H1 (cell line): Measurements from ENCODE around the gene FGF14. TPM values are rescaled to one million over a fixed set of nuclear protein-coding genes. Genes with fewer than 3 reads are reported as not detected.

Experiments used
- CTCF ChIA-PET: fragments of 300-600 bp; sonication (Branson Sonifier 250); formaldehyde crosslinking; loops from one replicate; lab custom pipeline; 2021; ENCODE audit not compliant: partially characterized antibody; lab: Charles Lee
- POLR2A ChIA-PET: fragments of 300-600 bp; sonication (Branson Sonifier 250); formaldehyde crosslinking; loops from one replicate; lab custom pipeline; 2021; ENCODE audit warnings: inconsistent platforms; ENCODE audit not compliant: partially characterized antibody; lab: Charles Lee
- DNase-seq, 2 experiments: peaks; one replicate each; pipeline versions ENCODE4 v3.0.0 to v3.0.0-alpha.2; 2010 to 2022; ENCODE audit warnings: low spot score in 2 of 2, low read depth in 1 of 2, mixed read lengths in 1 of 2
- FAIRE-seq: peaks from 2 replicates; lab custom pipeline; 2011; peaks lifted over from hg19 to GRCh38; lab: Jason Lieb, UNC
- H2AFZ ChIP-seq: 2 replicates; pipeline ENCODE4 v1.8.1; 2012; ENCODE audit warnings: low read length, inconsistent platforms
- H2AK5ac ChIP-seq: 2 replicates; pipeline ENCODE4 v1.6.1; 2013; ENCODE audit warnings: low read depth, low read length
- H2BK120ac ChIP-seq: replicated peaks from 2 replicates; pipeline ENCODE3; 2013; ENCODE audit warnings: low read depth, low read length, inconsistent platforms
- H2BK12ac ChIP-seq: 2 replicates; pipeline ENCODE4 v1.6.1; 2013; ENCODE audit warnings: low read depth, low read length
- H2BK15ac ChIP-seq: 2 replicates; pipeline ENCODE4 v1.6.1; 2013; ENCODE audit warnings: low read length
- H2BK20ac ChIP-seq: 2 replicates; pipeline ENCODE4 v1.6.1; 2013; ENCODE audit warnings: low read length
- H2BK5ac ChIP-seq: 2 replicates; pipeline ENCODE4 v1.6.1; 2013; ENCODE audit warnings: low read depth, low read length
- H3K14ac ChIP-seq: 2 replicates; pipeline ENCODE4 v1.6.1; 2013; ENCODE audit warnings: inconsistent platforms; ENCODE audit not compliant: insufficient read length
- H3K18ac ChIP-seq: 2 replicates; pipeline ENCODE4 v1.6.1; 2013; ENCODE audit warnings: low read length; ENCODE audit errors: extremely low read depth
- H3K23ac ChIP-seq: 2 replicates; pipeline ENCODE4 v1.6.1; 2013; ENCODE audit warnings: inconsistent platforms; ENCODE audit not compliant: insufficient read length
- H3K23me2 ChIP-seq: 2 replicates; pipeline ENCODE4 v1.6.1; 2013; ENCODE audit warnings: low read depth, low read length
- H3K27ac ChIP-seq: 2 replicates; pipeline ENCODE4 v1.6.1; 2011; ENCODE audit warnings: low read depth, low read length, inconsistent platforms
- H3K27me3 ChIP-seq, 4 experiments: replicated peaks in 1 of 4; 1 replicate in 1 of 4; 2 replicates in 3 of 4; pipeline versions ENCODE4 v1.6.1 to v1.8.1; 2011 to 2013; ENCODE audit warnings: low read length in 3 of 4, mild to moderate bottlenecking in 3 of 4, inconsistent platforms in 2 of 4, mixed read lengths in 2 of 4, moderate library complexity in 1 of 4; ENCODE audit not compliant: control insufficient read depth in 3 of 4, insufficient read depth in 3 of 4; ENCODE audit errors: extremely low read depth in 1 of 4
- H3K36me3 ChIP-seq, 4 experiments: 2 replicates each; pipeline versions ENCODE4 v1.6.1 to v1.8.1; 2011 to 2013; ENCODE audit warnings: mild to moderate bottlenecking in 4 of 4, low read length in 3 of 4, moderate library complexity in 2 of 4, control low read depth in 1 of 4, inconsistent platforms in 1 of 4; ENCODE audit not compliant: insufficient read depth in 4 of 4, control insufficient read depth in 2 of 4
- H3K4ac ChIP-seq: replicated peaks from 2 replicates; pipeline ENCODE3; 2013; ENCODE audit warnings: low read length, low read depth, mixed read lengths, inconsistent platforms; ENCODE audit not compliant: insufficient read length
- H3K4me1 ChIP-seq, 4 experiments: replicated peaks in 1 of 4; 1 replicate in 1 of 4; 2 replicates in 3 of 4; pipeline versions ENCODE4 v1.6.1 to v1.8.1; 2011 to 2013; ENCODE audit warnings: low read length in 3 of 4, inconsistent platforms in 2 of 4, mixed read lengths in 1 of 4; ENCODE audit not compliant: insufficient read depth in 4 of 4, control insufficient read depth in 3 of 4
- H3K4me2 ChIP-seq, 2 experiments: 2 replicates each; pipeline versions ENCODE4 v1.6.1 to v1.8.1; 2011 to 2013; ENCODE audit warnings: low read depth in 2 of 2, low read length in 2 of 2, control low read depth in 1 of 2, inconsistent platforms in 1 of 2, mild to moderate bottlenecking in 1 of 2; ENCODE audit not compliant: insufficient read depth in 1 of 2
- H3K4me3 ChIP-seq, 4 experiments: fragments of 200-600, 300-600 bp in 1 of 4; sonication (generic), shearing (Covaris generic), sonication (Bioruptor Twin) in 1 of 4; 2 replicates each; pipeline versions ENCODE4 v1.5.1 to v1.8.1; 2011 to 2016; ENCODE audit warnings: low read length in 4 of 4, low read depth in 3 of 4, control low read depth in 2 of 4, inconsistent platforms in 2 of 4, mild to moderate bottlenecking in 2 of 4, mixed read lengths in 1 of 4, moderate library complexity in 1 of 4; ENCODE audit not compliant: insufficient read depth in 2 of 4; ENCODE audit errors: extremely low read depth in 1 of 4
- H3K56ac ChIP-seq: replicated peaks from 2 replicates; pipeline ENCODE3; 2013; ENCODE audit warnings: low read depth, mild to moderate bottlenecking, mixed read lengths, low read length, inconsistent platforms; ENCODE audit not compliant: insufficient read length
- H3K79me1 ChIP-seq: 2 replicates; pipeline ENCODE4 v1.6.1; 2013; ENCODE audit warnings: low read depth, low read length, control low read depth
- H3K79me2 ChIP-seq, 2 experiments: 2 replicates each; pipeline versions ENCODE4 v1.6.1 to v1.8.1; 2012 to 2013; ENCODE audit warnings: low read length in 2 of 2, mild to moderate bottlenecking in 2 of 2, inconsistent platforms in 1 of 2; ENCODE audit not compliant: insufficient read depth in 2 of 2, control insufficient read depth in 1 of 2
- H3K9ac ChIP-seq, 4 experiments: replicated peaks in 1 of 4; 1 replicate in 1 of 4; 2 replicates in 3 of 4; pipeline versions ENCODE4 v1.6.1 to v1.8.1; 2011 to 2013; ENCODE audit warnings: low read depth in 3 of 4, low read length in 3 of 4, control low read depth in 2 of 4, mild to moderate bottlenecking in 2 of 4, moderate library complexity in 2 of 4, inconsistent platforms in 1 of 4; ENCODE audit errors: extremely low read depth in 1 of 4
- H3K9me3 ChIP-seq, 2 experiments: 2 replicates each; pipeline versions ENCODE4 v1.6.1 to v1.8.1; 2012 to 2013; ENCODE audit warnings: mild to moderate bottlenecking in 2 of 2, moderate library complexity in 2 of 2, control low read depth in 1 of 2, inconsistent platforms in 1 of 2, low read depth in 1 of 2, low read length in 1 of 2, mixed read lengths in 1 of 2; ENCODE audit not compliant: insufficient read depth in 2 of 2
- H4K20me1 ChIP-seq, 2 experiments: replicated peaks in 1 of 2; 2 replicates each; pipeline versions ENCODE3 to v1.8.1; 2011 to 2013; ENCODE audit warnings: inconsistent platforms in 2 of 2, low read length in 2 of 2, mild to moderate bottlenecking in 1 of 2; ENCODE audit not compliant: insufficient read depth in 2 of 2, control insufficient read depth in 1 of 2
- H4K5ac ChIP-seq: 2 replicates; pipeline ENCODE4 v1.6.1; 2013; ENCODE audit warnings: low read length, low read depth, mixed read lengths, inconsistent platforms; ENCODE audit not compliant: insufficient read length
- H4K8ac ChIP-seq: 2 replicates; pipeline ENCODE4 v1.8.0; 2013; ENCODE audit warnings: mild to moderate bottlenecking, moderate library complexity, low read length, inconsistent platforms; ENCODE audit not compliant: insufficient read depth; ENCODE audit errors: extremely low read depth
- H4K91ac ChIP-seq: replicated peaks from 2 replicates; pipeline ENCODE3; 2013; ENCODE audit warnings: low read length, mixed read lengths, inconsistent platforms; ENCODE audit not compliant: insufficient read length
- BRCA1 ChIP-seq: IDR thresholded peaks from 2 replicates; pipeline ENCODE4 v1.6.1; 2012; ENCODE audit warnings: low read depth, low read length, improper control_type of control experiment
- CBX5 ChIP-seq: fragments of 300-800, 300-1000 bp; sonication (generic); IDR thresholded peaks from 2 replicates; pipeline ENCODE4 v1.7.1; 2016; ENCODE audit warnings: antibody characterized with exemption, low read length, low read depth
- HDAC2 ChIP-seq, 2 experiments: fragments of 300-600 bp in 1 of 2; sonication (generic) in 1 of 2; IDR thresholded peaks; 2 replicates each; pipeline ENCODE4 v1.6.1; 2011 to 2012; ENCODE audit warnings: low read depth in 2 of 2, low read length in 2 of 2, mild to moderate bottlenecking in 2 of 2, moderate library complexity in 2 of 2, borderline replicate concordance in 1 of 2, inconsistent platforms in 1 of 2
- NRF1 ChIP-seq: IDR thresholded peaks from 2 replicates; pipeline ENCODE4 v1.6.1; 2011; ENCODE audit warnings: mild to moderate bottlenecking, low read depth, low read length, improper control_type of control experiment
- RBBP5 ChIP-seq: IDR thresholded peaks from 2 replicates; pipeline ENCODE4 v1.7.1; 2012; ENCODE audit warnings: low read depth, mild to moderate bottlenecking, inconsistent platforms, low read length, moderate library complexity, borderline replicate concordance
- RFX5 ChIP-seq: IDR thresholded peaks from 2 replicates; pipeline ENCODE4 v1.6.1; 2011; ENCODE audit warnings: low read depth, low read length, improper control_type of control experiment, borderline replicate concordance
- SIX5 ChIP-seq: IDR thresholded peaks from 2 replicates; pipeline ENCODE4 v1.6.1; 2011; ENCODE audit warnings: mild to moderate bottlenecking, low read depth, low read length
- SP1 ChIP-seq: IDR thresholded peaks from 2 replicates; pipeline ENCODE4 v1.6.1; 2011; ENCODE audit warnings: low read depth, low read length
- SP2 ChIP-seq: IDR thresholded peaks from 2 replicates; pipeline ENCODE4 v1.6.1; 2012; ENCODE audit warnings: mild to moderate bottlenecking, low read length, inconsistent platforms
- SUZ12 ChIP-seq: fragments of 200-600 bp; sonication (generic); IDR thresholded peaks from 2 replicates; pipeline ENCODE4 v1.6.1; 2012; ENCODE audit warnings: mild to moderate bottlenecking, inconsistent platforms, low read length, moderate library complexity, mixed read lengths
- WGBS, 2 experiments: shearing (Covaris generic) in 1 of 2; methylation state at CpG; one replicate each; pipeline versions ENCODE4 v1.1.6 to v1.1.7; 2013 to 2015; ENCODE audit warnings: low lambda C conversion rate in 2 of 2, mixed read lengths in 2 of 2, inconsistent platforms in 1 of 2, low coverage in 1 of 2, missing lambda C conversion rate in 1 of 2; ENCODE audit not compliant: insufficient replicate concordance in 2 of 2, insufficient coverage in 1 of 2, insufficient read length in 1 of 2; ENCODE audit errors: extremely low coverage in 1 of 2, missing lambda C conversion rate in 1 of 2; 5-methylcytosine and 5-hydroxymethylcytosine counted together
- polyA plus RNA-seq, 7 experiments: library from polyadenylated mRNA; depleted of rRNA in 3 of 7; stranded (reverse) in 5 of 7; unstranded in 2 of 7; fragments of >200 nt in 5 of 7; fragments of 200-250 nt in 2 of 7; gene quantifications; 1 replicate in 5 of 7; 2 replicates in 1 of 7; 4 replicates in 1 of 7; pipeline versions ENCODE4 v1.2.1 to v1.2.3, GENCODE V29; 2011 to 2013; ENCODE audit warnings: missing spikeins in 2 of 7, mixed read lengths in 2 of 7
- total RNA-seq: library from RNA; stranded (reverse); fragmentation: NEBNext Ultra II Directional; extraction: Animal tissue kit (Norgen Biotek cat#: 25700); gene quantifications from 2 replicates; pipeline ENCODE4 v1.2.1, GENCODE V29; 2021

FGF14 gene
- total and polyA plus RNA-seq, 2 of the 8 experiments (the other 6 are each of a cell fraction or from before 2014, with no cell fraction given), result 0.05 to 0.58 TPM

DNA sequence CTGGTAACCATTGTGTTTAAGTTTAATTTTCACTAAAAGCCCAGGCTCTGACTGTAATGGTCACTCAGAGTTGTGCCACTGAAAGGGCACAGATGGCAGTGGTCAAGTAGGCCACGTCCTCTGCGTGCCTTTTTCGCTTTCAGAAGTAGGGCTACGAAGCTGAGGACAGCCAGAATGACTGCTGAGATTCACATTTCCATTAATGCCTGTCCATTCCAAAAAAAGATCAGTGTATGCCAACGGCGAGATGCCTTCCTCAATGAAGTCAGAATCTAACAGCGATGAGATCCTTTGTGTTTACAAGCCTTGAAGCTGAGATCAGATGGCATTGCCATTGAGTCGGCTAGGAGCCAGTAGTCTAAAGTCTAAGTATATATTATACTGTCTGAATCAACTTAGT is 311.3 kb downstream of the FGF14 start:
- ChIA-PET CTCF (interaction anchor here (0.6 to 3.7 kb wide), 30 partner anchors 11 to 465 kb away, joined by 3 to 26 read pairs (median 4); no protein-coding TSS in a partner anchor), POLR2A (no interaction called here)
- Histone ChIP-seq H3K9me3 (no peaks in the 10 kb centered on the region; a peak in 1 of 4 replicates), H3K27ac (no peak overlapping the region), H2AK5ac (no peak overlapping the region), H3K56ac (no peak overlapping the region), H3K23me2 (no peaks in the 10 kb centered on the region), H2AFZ (no peak overlapping the region), H2BK12ac (no peak overlapping the region), H4K91ac (no peak overlapping the region), H3K79me2 (no peaks in the 10 kb centered on the region), H3K4me1 (no peaks in the 10 kb centered on the region), H2BK5ac (no peak overlapping the region), H3K27me3 (no peaks in the 10 kb centered on the region), H2BK120ac (no peak overlapping the region), H3K4me2 (no peak overlapping the region), H2BK15ac (no peak overlapping the region), H3K9ac (no peak overlapping the region)
- 93% methylated on average over 8 of the region's 8 CpGs; no CpG with 5 or more reads in 1 of the 2 experiments for WGBS, 2 experiments
- TF ChIP-seq RBBP5 (no peak), SP1 (no peak), BRCA1 (no peak), SUZ12 (no peak), SP2 (no peak), HDAC2 (IDR thresholded peaks at IDR 0.05; ENCODE audit: borderline replicate concordance in 1 of 2, low read depth in 2 of 2, low read length in 2 of 2) (no peak), RFX5 (no peak), NRF1 (no peak), CBX5 (no peak), SIX5 (no peak)
- TF ChIP-seq, all 59 proteins: peak for 0
- no peaks in the 10 kb centered on the region for H4K20me1 ChIP-seq
- FAIRE-seq (no peak), DNase-seq (no peak)
- H4K5ac ChIP-seq, result no peak overlapping the region
- H3K23ac ChIP-seq, result no peak overlapping the region
- no peak overlapping the region for H3K18ac ChIP-seq
- H3K36me3 ChIP-seq, result no peaks in the 10 kb centered on the region
- no peak overlapping the region for H4K8ac ChIP-seq
- H2BK20ac ChIP-seq, result no peak overlapping the region
- H3K79me1 ChIP-seq, result no peaks in the 10 kb centered on the region
- H3K14ac ChIP-seq, result no peak overlapping the region
- no peak overlapping the region for H3K4ac ChIP-seq
- H3K4me3 ChIP-seq, result no peak overlapping the region
